Esophagus squamous epithelium (tissue), 4 donors: ENCODE results near the gene SURF2.

Experiments used
- CTCF ChIP-seq, 6 experiments: fragments of 450-650 bp in 4 of 6; fragments of 200-600 bp in 2 of 6; sonication (generic) in 2 of 6; IDR thresholded peaks; one replicate each; pipeline ENCODE4 v1.5.1; 2016 to 2019; ENCODE audit warnings: antibody characterized with exemption in 6 of 6, mild to moderate bottlenecking in 4 of 6, moderate library complexity in 4 of 6
- POLR2A ChIP-seq, 4 donors: fragments of 450-650 bp; IDR thresholded peaks; one replicate each; pipeline ENCODE4 v1.6.1; 2017; ENCODE audit warnings: antibody characterized with exemption in 4 of 4, mild to moderate bottlenecking in 4 of 4, moderate library complexity in 3 of 4

- TF ChIP-seq CTCF (IDR thresholded peaks at IDR 0.05), result no peak
- TF ChIP-seq POLR2A (IDR thresholded peaks at IDR 0.05), result no peak
Measured at GRCh38 chr9:133401588-133401987, 45.2 kb downstream of the SURF2 start.
